OCI-LY3 (cell line): Measurements from ENCODE around the gene UBTFL1.

ENCODE experiments used
- H2AFZ ChIP-seq: fragments of 200-600, 300-600 bp; shearing (Covaris generic); 2 replicates; pipeline ENCODE4 v1.6.0; 2014; ENCODE audit warnings: antibody characterized with exemption, low read depth, low read length
- H3K27ac ChIP-seq: fragments of 200-600, 300-600 bp; sonication (generic); 2 replicates; pipeline ENCODE4 v1.5.1; 2014; ENCODE audit warnings: mild to moderate bottlenecking, low read length, moderate library complexity, mixed read lengths
- H3K27me3 ChIP-seq: fragments of 200-600, 300-600 bp; sonication (generic); 2 replicates; pipeline ENCODE4 v1.6.1; 2014; ENCODE audit warnings: low read depth, low read length, mixed read lengths
- H3K36me3 ChIP-seq: fragments of 200-600, 300-600 bp; sonication (generic); replicated peaks from 2 replicates; pipeline ENCODE3; 2014; ENCODE audit warnings: low read depth, low read length, mixed read lengths
- H3K4me1 ChIP-seq: fragments of 300-600, 200-600 bp; sonication (generic); 2 replicates; pipeline ENCODE4 v1.6.1; 2014; ENCODE audit warnings: low read length, mixed read lengths
- H3K4me2 ChIP-seq: fragments of 200-600, 300-600 bp; sonication (generic); 2 replicates; pipeline ENCODE4 v1.6.1; 2014; ENCODE audit warnings: low read length, mixed read lengths
- H3K4me3 ChIP-seq: fragments of 300-600, 200-600 bp; sonication (generic); 2 replicates; pipeline ENCODE4 v1.5.1; 2014; ENCODE audit warnings: antibody characterized with exemption, mild to moderate bottlenecking, low read length, moderate library complexity
- H3K79me2 ChIP-seq: fragments of 300-600, 200-600 bp; shearing (Covaris generic); 2 replicates; pipeline ENCODE4 v1.6.1; 2014; ENCODE audit warnings: mild to moderate bottlenecking, low read length, mixed read lengths
- H3K9ac ChIP-seq: fragments of 300-600, 200-600 bp; shearing (Covaris generic); 2 replicates; pipeline ENCODE4 v1.6.0; 2014; ENCODE audit warnings: mild to moderate bottlenecking, low read length, moderate library complexity
- H3K9me3 ChIP-seq: fragments of 200-600, 300-600 bp; shearing (Covaris generic); 2 replicates; pipeline ENCODE4 v1.6.1; 2014; ENCODE audit warnings: low read length, mixed read lengths; ENCODE audit not compliant: insufficient read depth
- H4K20me1 ChIP-seq: fragments of 200-600, 300-600 bp; sonication (generic); 2 replicates; pipeline ENCODE4 v1.6.1; 2016; ENCODE audit warnings: low read length, mixed read lengths; ENCODE audit not compliant: insufficient read depth
- EZH2phosphoT487 ChIP-seq: fragments of 200-600 bp; shearing (Covaris generic); IDR thresholded peaks from 2 replicates; pipeline ENCODE4 v1.6.1; 2018; ENCODE audit warnings: antibody characterized with exemption, mixed run types, low read depth
- TF ChIP-seq, protein P1 (sequence below): fragments of 200-600, 300-600 bp; sonication (generic); IDR thresholded peaks from 2 replicates; pipeline ENCODE4 v1.5.1; 2014; ENCODE audit warnings: antibody characterized with exemption, low read length, low read depth

Gene UBTFL1

DNA sequence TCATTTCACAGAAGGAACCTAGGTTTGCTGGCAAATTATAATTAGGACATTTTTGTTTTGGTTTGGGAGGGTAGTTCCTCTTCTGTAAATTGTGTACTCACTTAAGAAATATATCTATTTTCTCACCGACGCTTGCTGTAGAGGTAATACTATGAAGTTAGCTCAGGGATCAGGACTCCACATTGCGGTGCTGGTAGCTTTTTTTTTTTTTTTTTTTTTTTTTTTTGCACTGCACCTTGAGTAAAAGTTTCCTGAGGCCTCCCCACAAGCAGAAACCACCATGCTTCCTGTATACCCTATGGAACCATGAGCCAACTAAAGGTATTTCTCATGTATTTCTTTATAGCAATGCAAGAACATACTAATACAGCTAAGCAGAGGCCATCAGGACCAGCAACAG, 14.7 kb downstream of the UBTFL1 start:
- no peaks in the 10 kb centered on the region for H3K27me3 ChIP-seq
- no peak overlapping the region for H3K27ac ChIP-seq
- no peaks in the 10 kb centered on the region for H3K4me1 ChIP-seq
- no peaks in the 10 kb centered on the region for H3K36me3 ChIP-seq
- no peaks in the 10 kb centered on the region for H3K79me2 ChIP-seq
- H3K4me2 ChIP-seq, result no peak overlapping the region
- no peak overlapping the region for H3K4me3 ChIP-seq
- no peaks in the 10 kb centered on the region for H3K9me3 ChIP-seq
- H4K20me1 ChIP-seq, result no peaks in the 10 kb centered on the region
- no peak for TF ChIP-seq EZH2phosphoT487
- TF ChIP-seq, protein P1, sequence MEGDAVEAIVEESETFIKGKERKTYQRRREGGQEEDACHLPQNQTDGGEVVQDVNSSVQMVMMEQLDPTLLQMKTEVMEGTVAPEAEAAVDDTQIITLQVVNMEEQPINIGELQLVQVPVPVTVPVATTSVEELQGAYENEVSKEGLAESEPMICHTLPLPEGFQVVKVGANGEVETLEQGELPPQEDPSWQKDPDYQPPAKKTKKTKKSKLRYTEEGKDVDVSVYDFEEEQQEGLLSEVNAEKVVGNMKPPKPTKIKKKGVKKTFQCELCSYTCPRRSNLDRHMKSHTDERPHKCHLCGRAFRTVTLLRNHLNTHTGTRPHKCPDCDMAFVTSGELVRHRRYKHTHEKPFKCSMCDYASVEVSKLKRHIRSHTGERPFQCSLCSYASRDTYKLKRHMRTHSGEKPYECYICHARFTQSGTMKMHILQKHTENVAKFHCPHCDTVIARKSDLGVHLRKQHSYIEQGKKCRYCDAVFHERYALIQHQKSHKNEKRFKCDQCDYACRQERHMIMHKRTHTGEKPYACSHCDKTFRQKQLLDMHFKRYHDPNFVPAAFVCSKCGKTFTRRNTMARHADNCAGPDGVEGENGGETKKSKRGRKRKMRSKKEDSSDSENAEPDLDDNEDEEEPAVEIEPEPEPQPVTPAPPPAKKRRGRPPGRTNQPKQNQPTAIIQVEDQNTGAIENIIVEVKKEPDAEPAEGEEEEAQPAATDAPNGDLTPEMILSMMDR, result no peak
- no peak overlapping the region for H2AFZ ChIP-seq
- H3K9ac ChIP-seq, result no peak overlapping the region

- no peaks in the 10 kb centered on the region for H4K20me1 ChIP-seq
- H3K36me3 ChIP-seq, result no peaks in the 10 kb centered on the region
These were observed 27.8 kb downstream of the UBTFL1 start for GRCh38 chr11:90113541-90113940.

DNA sequence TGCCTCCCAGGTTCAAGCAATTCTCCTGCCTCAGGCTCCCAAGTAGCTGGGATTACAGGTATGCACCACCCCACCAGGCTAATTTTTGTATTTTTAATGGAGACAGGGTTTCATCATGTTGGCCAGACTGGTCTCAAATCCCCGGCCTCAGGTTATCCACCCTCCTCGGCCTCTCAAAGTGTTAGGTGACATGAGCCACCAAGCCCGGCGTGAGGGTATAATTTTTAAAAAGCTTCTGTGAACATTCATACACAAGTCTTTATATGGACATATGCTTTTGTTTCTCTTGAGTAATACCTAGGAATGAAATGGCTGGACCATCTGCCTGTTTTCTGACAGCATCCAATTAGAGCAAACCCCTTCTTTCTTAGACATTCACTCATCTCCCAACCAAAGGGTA, 34.4 kb downstream of the UBTFL1 start:
- H4K20me1 ChIP-seq, result no peaks in the 10 kb centered on the region
- no peak overlapping the region for H3K4me3 ChIP-seq
- TF ChIP-seq EZH2phosphoT487, result no peak
- TF ChIP-seq, protein P1, result no peak
- no peaks in the 10 kb centered on the region for H3K36me3 ChIP-seq
- H3K4me1 ChIP-seq, result no peaks in the 10 kb centered on the region
- H3K27ac ChIP-seq, result no peak overlapping the region
- H3K79me2 ChIP-seq, result no peaks in the 10 kb centered on the region
- H3K9me3 ChIP-seq, result no peaks in the 10 kb centered on the region
- H2AFZ ChIP-seq, result no peak overlapping the region
- no peaks in the 10 kb centered on the region for H3K27me3 ChIP-seq
- H3K4me2 ChIP-seq, result no peak overlapping the region
- H3K9ac ChIP-seq, result no peak overlapping the region

More at GRCh38 chr11:90113541-90113940, 27.8 kb downstream of the UBTFL1 start:
- Histone ChIP-seq H2AFZ (no peak overlapping the region), H3K27ac (no peak overlapping the region), H3K4me2 (no peak overlapping the region), H3K4me1 (no peaks in the 10 kb centered on the region), H3K27me3 (no peaks in the 10 kb centered on the region), H3K4me3 (no peak overlapping the region), H3K9ac (no peak overlapping the region), H3K9me3 (no peaks in the 10 kb centered on the region), H3K79me2 (no peaks in the 10 kb centered on the region)
- TF ChIP-seq, protein P1, result peak; percentile 53
- no peak for TF ChIP-seq EZH2phosphoT487

DNA sequence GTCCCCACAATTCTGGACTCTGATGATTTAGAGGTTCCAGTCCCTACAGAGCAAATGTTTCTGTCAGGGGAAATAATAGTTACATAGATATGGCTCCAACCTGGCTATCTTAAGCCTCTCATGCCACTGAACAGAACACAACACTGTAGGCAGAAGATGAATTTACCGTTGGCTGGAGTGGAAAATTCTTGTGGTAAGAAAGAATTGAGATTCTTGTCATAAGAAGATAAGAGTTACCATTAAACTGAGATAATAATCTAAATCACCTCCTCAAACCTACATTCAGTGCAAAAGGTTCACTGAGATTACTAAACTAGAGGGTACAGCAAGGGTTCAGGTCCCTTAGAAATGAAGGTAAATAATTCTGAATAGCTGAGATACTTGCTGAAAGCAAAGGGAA, 38.6 kb downstream of the UBTFL1 start:
- H3K27ac ChIP-seq, result no peak overlapping the region
- H3K4me3 ChIP-seq, result no peak overlapping the region
- H2AFZ ChIP-seq, result no peak overlapping the region
- H3K9me3 ChIP-seq, result no peaks in the 10 kb centered on the region
- no peaks in the 10 kb centered on the region for H3K36me3 ChIP-seq
- H3K9ac ChIP-seq, result no peak overlapping the region
- no peaks in the 10 kb centered on the region for H3K79me2 ChIP-seq
- TF ChIP-seq EZH2phosphoT487, result no peak
- TF ChIP-seq, protein P1, result no peak
- no peaks in the 10 kb centered on the region for H3K4me1 ChIP-seq
- no peaks in the 10 kb centered on the region for H3K27me3 ChIP-seq
- H4K20me1 ChIP-seq, result no peaks in the 10 kb centered on the region
- H3K4me2 ChIP-seq, result no peak overlapping the region
